ENCODE data around the gene POM121C.
"Not testable (repeated sequence)": the region's sequence is repeated elsewhere in the genome, so short reads cannot be mapped to it uniquely, and the experiment has no call there.

POM121C gene

DNA sequence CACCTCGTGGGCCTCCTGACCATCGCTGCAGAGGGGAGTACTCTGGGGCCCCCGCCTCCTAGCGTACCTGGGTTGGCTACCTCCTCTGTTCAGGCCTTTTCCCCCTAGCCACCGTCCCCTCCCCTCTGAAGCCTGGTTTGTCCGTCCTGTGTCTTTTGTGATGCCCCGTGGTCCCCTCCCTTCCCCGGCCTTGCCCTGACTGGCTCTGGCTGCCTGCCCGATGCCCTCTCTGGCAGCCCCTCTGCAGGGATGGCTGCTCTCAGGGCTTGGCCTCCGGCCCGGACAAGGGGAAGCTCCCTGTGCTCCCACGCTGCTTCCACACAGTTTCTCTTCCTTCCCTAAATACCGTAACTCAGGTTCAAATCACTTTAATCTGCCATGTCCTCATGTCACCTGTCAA is 66.4 kb downstream of the POM121C start:
- H2AFZ ChIP-seq (ENCODE audit: low read depth); H3K4me2 ChIP-seq; H3K4me3 ChIP-seq (IDR thresholded peaks at IDR 0.05; ENCODE audit: insufficient read depth, low read depth, low read length); H4K20me1 ChIP-seq (ENCODE audit: insufficient read depth); H3K79me2 ChIP-seq (ENCODE audit: insufficient read depth, low read depth); H3K36me3 ChIP-seq (ENCODE audit: insufficient read depth); H3K4me1 ChIP-seq (ENCODE audit: low read depth, poor library complexity, severe bottlenecking); H3K27me3 ChIP-seq (ENCODE audit: insufficient read depth, low read depth); H3K27ac ChIP-seq; H3K9ac ChIP-seq: not testable (repeated sequence)

- not testable (repeated sequence) for H3K27me3 ChIP-seq (ENCODE audit: insufficient read depth, low read depth); H3K4me1 ChIP-seq (ENCODE audit: low read depth, poor library complexity, severe bottlenecking); H3K4me2 ChIP-seq; H3K27ac ChIP-seq; H3K36me3 ChIP-seq (ENCODE audit: insufficient read depth); H4K20me1 ChIP-seq (ENCODE audit: insufficient read depth); H3K9ac ChIP-seq; H3K79me2 ChIP-seq (ENCODE audit: insufficient read depth, low read depth); H2AFZ ChIP-seq (ENCODE audit: low read depth); H3K4me3 ChIP-seq (IDR thresholded peaks at IDR 0.05; ENCODE audit: insufficient read depth, low read depth, low read length)
These were observed 66.9 kb downstream of the POM121C start for GRCh38 chr7:75419210-75419609.

DNA sequence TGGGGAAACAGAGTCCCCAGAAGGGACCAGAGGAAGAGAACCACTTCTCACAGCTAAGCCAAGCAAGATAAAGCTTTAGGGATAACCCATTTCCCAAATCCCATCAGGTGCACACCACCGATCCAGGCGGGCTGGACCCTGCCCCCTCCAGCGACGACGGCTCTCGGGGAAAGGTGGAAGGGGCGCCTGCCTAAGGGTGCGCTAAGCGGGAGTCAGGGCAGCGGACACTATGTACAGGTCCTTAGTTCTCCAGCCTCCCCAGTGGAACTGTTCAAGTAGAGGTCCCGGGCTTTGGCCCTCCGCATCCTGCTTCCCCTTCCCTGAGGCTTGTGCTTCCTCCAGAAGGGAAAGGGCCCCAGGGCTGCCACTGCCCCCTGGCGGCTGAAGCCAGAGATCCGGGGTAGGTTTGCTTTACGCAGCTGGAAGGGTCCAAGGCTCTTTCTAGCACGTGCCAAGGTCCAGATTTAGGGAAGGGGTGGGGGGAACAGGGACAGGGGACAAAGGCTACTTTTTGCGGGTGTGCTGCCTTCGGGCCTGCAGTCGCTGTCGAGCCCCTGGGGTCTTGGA is 67.7 kb downstream of the POM121C start:
- not testable (repeated sequence) for H3K9ac ChIP-seq; H3K4me1 ChIP-seq (ENCODE audit: low read depth, poor library complexity, severe bottlenecking); H3K36me3 ChIP-seq (ENCODE audit: insufficient read depth)

GRCh38 chr7:75416787-75417186 is 69.3 kb downstream of the POM121C start:
- H3K9ac ChIP-seq; H3K27ac ChIP-seq; H3K4me3 ChIP-seq (IDR thresholded peaks at IDR 0.05; ENCODE audit: insufficient read depth, low read depth, low read length); H3K4me2 ChIP-seq; H3K36me3 ChIP-seq (ENCODE audit: insufficient read depth); H3K79me2 ChIP-seq (ENCODE audit: insufficient read depth, low read depth); H3K4me1 ChIP-seq (ENCODE audit: low read depth, poor library complexity, severe bottlenecking); H4K20me1 ChIP-seq (ENCODE audit: insufficient read depth); H3K27me3 ChIP-seq (ENCODE audit: insufficient read depth, low read depth); H2AFZ ChIP-seq (ENCODE audit: low read depth): not testable (repeated sequence)

More for the DNA sequence above, 67.7 kb downstream of the POM121C start:
- H3K4me2 ChIP-seq; H3K4me3 ChIP-seq (IDR thresholded peaks at IDR 0.05; ENCODE audit: insufficient read depth, low read depth, low read length); H2AFZ ChIP-seq (ENCODE audit: low read depth); H3K27me3 ChIP-seq (ENCODE audit: insufficient read depth, low read depth); H3K79me2 ChIP-seq (ENCODE audit: insufficient read depth, low read depth); H4K20me1 ChIP-seq (ENCODE audit: insufficient read depth); H3K27ac ChIP-seq: not testable (repeated sequence)

DNA sequence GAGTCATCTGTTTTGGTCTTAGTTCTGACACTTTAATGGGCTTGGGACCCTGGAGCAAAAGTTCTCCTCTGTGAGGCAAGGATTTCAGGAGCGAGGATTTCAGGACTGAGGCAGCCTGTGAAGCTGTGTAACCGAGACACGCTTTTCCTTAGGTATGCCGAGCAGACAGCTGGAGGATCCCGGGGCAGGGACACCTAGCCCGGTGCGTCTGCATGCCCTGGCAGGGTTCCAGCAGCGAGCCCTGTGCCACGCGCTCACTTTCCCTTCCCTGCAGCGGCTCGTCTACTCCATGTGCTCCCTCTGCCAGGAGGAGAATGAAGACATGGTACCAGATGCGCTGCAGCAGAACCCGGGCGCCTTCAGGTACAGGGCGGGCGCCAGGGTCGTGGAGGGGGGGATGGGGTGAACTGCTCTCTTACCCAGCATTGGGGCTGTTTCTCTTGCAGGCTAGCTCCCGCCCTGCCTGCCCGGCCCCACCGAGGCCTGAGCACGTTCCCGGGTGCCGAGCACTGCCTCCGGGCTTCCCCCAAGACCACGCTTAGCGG is 70.2 kb downstream of the POM121C start:
- not testable (repeated sequence) for H2AFZ ChIP-seq (ENCODE audit: low read depth); H3K4me3 ChIP-seq (IDR thresholded peaks at IDR 0.05; ENCODE audit: insufficient read depth, low read depth, low read length); H3K79me2 ChIP-seq (ENCODE audit: insufficient read depth, low read depth); H3K9ac ChIP-seq; H3K27ac ChIP-seq; H3K4me2 ChIP-seq; H3K4me1 ChIP-seq (ENCODE audit: low read depth, poor library complexity, severe bottlenecking); H3K36me3 ChIP-seq (ENCODE audit: insufficient read depth); H4K20me1 ChIP-seq (ENCODE audit: insufficient read depth); H3K27me3 ChIP-seq (ENCODE audit: insufficient read depth, low read depth)

DNA sequence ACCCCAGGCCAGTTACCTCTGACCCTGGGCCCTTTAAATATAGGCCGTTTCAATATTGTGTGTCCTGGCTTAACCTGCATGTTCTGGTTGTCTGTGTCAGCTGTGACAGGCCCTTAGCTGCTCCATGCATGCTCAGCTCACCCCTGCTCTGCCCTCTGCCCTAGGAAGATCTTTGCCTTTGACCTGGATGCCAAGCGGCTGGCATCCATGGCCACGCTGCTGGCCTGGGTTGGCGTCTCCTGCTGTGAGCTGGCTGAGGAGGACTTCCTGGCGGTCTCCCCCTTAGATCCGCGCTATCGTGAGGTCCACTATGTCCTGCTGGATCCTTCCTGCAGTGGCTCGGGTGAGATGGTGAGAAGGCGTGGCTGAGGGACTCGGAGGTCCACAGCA is 70.7 kb downstream of the POM121C start:
- H3K27me3 ChIP-seq (ENCODE audit: insufficient read depth, low read depth); H3K79me2 ChIP-seq (ENCODE audit: insufficient read depth, low read depth); H3K9ac ChIP-seq; H3K27ac ChIP-seq; H3K4me2 ChIP-seq; H3K4me1 ChIP-seq (ENCODE audit: low read depth, poor library complexity, severe bottlenecking); H3K4me3 ChIP-seq (IDR thresholded peaks at IDR 0.05; ENCODE audit: insufficient read depth, low read depth, low read length); H4K20me1 ChIP-seq (ENCODE audit: insufficient read depth); H2AFZ ChIP-seq (ENCODE audit: low read depth); H3K36me3 ChIP-seq (ENCODE audit: insufficient read depth): not testable (repeated sequence)

DNA sequence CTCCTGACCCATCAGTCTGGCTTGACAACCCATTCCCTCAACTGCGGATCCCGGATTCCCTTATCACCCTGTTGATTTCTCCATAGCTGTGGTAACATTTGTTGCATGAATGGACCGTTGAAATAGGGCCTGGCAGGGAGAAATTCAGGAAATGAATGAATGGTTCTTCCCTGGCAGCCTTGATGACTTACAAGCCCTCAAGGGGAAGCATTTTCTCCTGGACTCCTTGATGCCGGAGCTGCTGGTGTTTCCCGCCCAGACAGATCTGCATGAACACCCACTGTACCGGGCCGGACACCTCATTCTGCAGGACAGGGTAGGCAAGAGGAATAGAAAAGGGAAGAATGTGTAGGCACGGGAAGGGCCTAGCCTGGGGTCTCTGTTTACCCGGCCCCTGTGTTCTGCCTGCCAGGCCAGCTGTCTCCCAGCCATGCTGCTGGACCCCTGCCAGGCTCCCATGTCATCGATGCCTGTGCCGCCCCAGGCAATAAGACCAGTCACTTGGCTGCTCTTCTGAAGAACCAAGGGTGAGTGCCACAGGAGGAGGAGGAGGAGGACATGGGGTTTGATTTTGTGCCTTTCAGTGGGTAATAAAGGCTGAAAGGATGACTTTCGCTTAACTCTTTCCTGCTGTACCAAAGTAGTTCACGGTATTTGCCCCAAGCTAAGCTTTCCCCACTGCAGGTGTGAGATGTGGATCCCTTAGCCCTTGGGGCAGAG is 71.2 kb downstream of the POM121C start:
- not testable (repeated sequence) for H4K20me1 ChIP-seq (ENCODE audit: insufficient read depth); H3K79me2 ChIP-seq (ENCODE audit: insufficient read depth, low read depth); H2AFZ ChIP-seq (ENCODE audit: low read depth); H3K27ac ChIP-seq; H3K9ac ChIP-seq; H3K4me1 ChIP-seq (ENCODE audit: low read depth, poor library complexity, severe bottlenecking); H3K4me2 ChIP-seq; H3K4me3 ChIP-seq (IDR thresholded peaks at IDR 0.05; ENCODE audit: insufficient read depth, low read depth, low read length); H3K27me3 ChIP-seq (ENCODE audit: insufficient read depth, low read depth); H3K36me3 ChIP-seq (ENCODE audit: insufficient read depth)

DNA sequence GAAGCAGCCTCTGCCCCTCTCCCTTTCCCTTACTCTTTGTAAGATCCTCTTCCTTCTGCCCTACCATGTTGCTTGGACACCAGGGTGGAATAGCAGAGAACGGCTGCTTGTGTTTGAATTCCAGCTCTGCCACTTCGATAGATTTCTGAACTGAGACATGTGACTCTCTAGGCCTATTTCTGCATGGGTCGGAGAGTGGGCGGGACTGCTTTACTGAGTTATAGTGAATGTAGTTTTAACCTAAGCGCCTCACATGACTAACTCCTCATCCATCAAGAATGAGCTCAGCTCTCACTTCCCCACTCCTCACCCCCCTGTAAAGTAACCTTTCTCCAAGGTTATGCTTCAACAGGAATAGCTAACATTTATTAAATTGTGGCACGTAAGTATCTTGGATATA is 71.9 kb downstream of the POM121C start:
- not testable (repeated sequence) for H3K4me1 ChIP-seq (ENCODE audit: low read depth, poor library complexity, severe bottlenecking); H3K27ac ChIP-seq; H3K4me3 ChIP-seq (IDR thresholded peaks at IDR 0.05; ENCODE audit: insufficient read depth, low read depth, low read length); H3K79me2 ChIP-seq (ENCODE audit: insufficient read depth, low read depth); H3K9ac ChIP-seq; H3K27me3 ChIP-seq (ENCODE audit: insufficient read depth, low read depth); H2AFZ ChIP-seq (ENCODE audit: low read depth); H3K4me2 ChIP-seq; H4K20me1 ChIP-seq (ENCODE audit: insufficient read depth); H3K36me3 ChIP-seq (ENCODE audit: insufficient read depth)

DNA sequence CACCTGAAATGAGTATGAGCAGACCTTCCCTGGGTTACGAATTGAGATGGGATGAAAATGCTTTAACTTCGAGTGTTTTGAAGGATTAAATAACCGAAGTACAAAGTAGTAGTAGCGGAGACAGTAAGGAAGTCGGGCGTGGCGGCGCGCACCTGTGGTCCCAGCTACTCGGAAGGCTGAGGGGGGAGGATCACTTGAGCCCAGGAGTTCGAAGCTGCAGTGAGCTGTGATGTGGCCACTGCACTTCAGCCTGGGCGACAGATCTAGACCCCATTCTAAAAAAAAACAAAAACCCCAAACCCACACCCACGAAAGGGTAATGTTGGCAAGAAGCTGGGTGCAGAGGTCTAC is 75.3 kb downstream of the POM121C start:
- not testable (repeated sequence) for H3K36me3 ChIP-seq (ENCODE audit: insufficient read depth); H3K9ac ChIP-seq; H3K79me2 ChIP-seq (ENCODE audit: insufficient read depth, low read depth); H3K27me3 ChIP-seq (ENCODE audit: insufficient read depth, low read depth); H2AFZ ChIP-seq (ENCODE audit: low read depth); H3K4me3 ChIP-seq (IDR thresholded peaks at IDR 0.05; ENCODE audit: insufficient read depth, low read depth, low read length); H4K20me1 ChIP-seq (ENCODE audit: insufficient read depth); H3K4me2 ChIP-seq; H3K4me1 ChIP-seq (ENCODE audit: low read depth, poor library complexity, severe bottlenecking); H3K27ac ChIP-seq

- not testable (repeated sequence) for H3K36me3 ChIP-seq (ENCODE audit: insufficient read depth); H3K4me3 ChIP-seq (IDR thresholded peaks at IDR 0.05; ENCODE audit: insufficient read depth, low read depth, low read length); H3K4me1 ChIP-seq (ENCODE audit: low read depth, poor library complexity, severe bottlenecking); H3K79me2 ChIP-seq (ENCODE audit: insufficient read depth, low read depth); H4K20me1 ChIP-seq (ENCODE audit: insufficient read depth); H3K9ac ChIP-seq; H3K4me2 ChIP-seq; H3K27ac ChIP-seq; H3K27me3 ChIP-seq (ENCODE audit: insufficient read depth, low read depth); H2AFZ ChIP-seq (ENCODE audit: low read depth)
These were observed 75.9 kb downstream of the POM121C start for GRCh38 chr7:75409880-75410822.
